Stimulated activated CD8-positive, alpha-beta memory T cell treated with anti-CD3 and anti-CD28 coated beads, Interleukin-15, amount 100 ng/mL, for 24 hours (primary cell): ENCODE data around the gene SMAD1.
"Not testable (repeated sequence)": the region's sequence is repeated elsewhere in the genome, so short reads cannot be mapped to it uniquely, and the experiment has no call there.

Source experiments
- DNase-seq: peaks from one replicate; pipeline ENCODE4 v3.0.0-alpha.2; 2020; ENCODE audit warnings: low read depth

SMAD1 gene

DNA sequence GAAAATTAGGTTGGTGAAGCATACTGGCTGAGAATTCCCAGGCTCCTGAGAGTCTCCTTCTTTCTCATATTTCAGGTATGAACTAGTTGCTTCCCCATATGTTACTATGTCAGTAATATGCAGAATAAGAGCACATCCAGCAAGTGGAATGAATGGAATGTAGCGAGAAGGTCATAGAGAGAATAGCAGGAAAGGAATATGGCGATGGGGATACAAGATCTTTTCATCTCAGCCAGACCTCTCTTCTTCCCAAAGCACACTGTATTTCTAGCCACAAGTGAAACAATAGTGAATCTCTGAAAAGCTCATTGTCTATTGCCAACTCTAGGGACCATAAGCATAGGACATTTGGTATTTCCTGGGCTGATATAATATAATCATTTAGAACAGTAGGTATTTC, 82.9 kb downstream of the SMAD1 start:
- no peak for DNase-seq

DNA sequence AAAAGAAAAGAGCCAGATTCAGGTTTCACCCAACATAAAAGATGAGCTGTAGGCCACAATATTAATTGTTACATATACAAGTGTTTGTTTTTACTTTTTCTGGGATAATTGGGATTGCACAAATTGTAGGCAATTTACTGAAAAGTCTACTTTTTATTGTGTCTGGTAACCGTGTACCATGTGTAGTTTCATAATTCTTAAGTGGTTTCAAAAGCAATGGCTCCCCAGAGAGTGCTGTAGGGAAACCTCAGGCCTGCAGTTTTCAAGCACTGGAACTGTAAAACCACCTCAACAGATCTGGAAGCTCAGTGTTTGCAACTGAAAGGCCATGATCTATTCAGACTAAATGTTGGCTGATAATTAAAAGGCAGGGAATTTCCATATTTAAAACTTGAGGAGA, 83.7 kb downstream of the SMAD1 start:
- DNase-seq: no peak

DNA sequence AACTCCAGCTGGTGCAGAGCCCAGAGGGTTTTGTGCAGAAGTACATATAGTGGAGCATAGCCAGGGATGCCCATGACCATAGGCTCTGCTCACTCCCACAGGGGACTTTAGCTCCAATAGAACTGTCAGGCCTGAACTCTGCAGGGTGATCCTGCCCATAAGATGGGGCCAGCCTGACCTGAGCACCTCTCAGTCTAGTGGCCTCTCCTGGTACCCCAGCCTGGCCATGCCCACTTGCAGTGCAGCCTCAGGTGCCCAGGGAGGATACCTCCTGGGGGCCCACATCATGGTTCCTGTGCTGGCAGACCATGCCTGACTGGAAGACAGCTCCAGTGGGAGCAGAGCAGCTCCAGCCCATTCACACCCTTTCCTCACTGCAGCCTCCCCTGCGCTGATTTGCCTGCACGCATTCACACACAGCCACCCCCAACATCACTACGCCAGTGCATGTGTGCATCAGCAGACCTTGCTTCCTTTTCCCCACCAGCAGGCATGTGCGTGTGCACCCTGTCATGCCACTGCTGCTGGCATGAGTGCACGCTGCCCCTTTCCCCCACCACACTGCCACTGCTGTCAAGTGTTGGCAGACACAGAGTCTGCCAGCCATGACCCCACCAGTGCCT, 84.5 kb downstream of the SMAD1 start:
- no peak for DNase-seq

DNA sequence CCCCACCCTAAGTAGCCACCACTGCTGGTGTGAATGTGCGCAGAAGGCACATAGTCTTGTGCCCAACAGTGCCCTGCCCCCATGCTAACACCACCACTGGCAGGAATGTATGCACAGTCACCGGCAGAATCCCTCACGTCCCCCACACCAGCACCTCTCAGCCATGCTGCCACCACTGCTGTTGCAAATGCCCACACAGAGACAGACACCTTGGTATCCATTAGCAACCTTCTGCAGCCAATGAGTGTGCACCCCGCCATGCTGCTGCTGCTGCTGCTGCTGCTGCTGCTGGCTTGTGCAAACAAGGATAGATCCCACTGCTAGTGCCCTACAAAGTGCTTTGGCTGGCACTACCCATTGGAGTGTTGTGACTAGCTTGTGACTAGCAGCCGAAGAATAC, 85.1 kb downstream of the SMAD1 start:
- DNase-seq: no peak

DNA sequence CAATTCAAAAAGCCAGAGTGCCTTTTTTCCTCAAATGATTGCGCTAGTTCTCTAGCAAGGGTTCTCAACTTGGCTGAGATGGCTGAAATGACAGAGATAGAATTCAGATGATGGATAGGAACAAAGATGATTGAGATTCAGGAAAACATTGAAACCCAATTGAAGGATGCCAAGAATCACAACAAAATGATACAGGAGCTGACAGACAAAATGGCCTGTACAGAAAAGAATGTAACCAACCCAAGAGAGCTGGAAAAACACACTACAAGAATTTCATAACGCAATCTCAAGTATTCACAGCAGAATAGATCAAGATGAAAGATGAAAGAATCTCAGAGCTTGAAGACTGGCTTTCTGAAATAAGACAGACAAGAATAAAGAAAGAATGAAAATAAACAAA, 85.9 kb downstream of the SMAD1 start:
- no peak for DNase-seq

DNA sequence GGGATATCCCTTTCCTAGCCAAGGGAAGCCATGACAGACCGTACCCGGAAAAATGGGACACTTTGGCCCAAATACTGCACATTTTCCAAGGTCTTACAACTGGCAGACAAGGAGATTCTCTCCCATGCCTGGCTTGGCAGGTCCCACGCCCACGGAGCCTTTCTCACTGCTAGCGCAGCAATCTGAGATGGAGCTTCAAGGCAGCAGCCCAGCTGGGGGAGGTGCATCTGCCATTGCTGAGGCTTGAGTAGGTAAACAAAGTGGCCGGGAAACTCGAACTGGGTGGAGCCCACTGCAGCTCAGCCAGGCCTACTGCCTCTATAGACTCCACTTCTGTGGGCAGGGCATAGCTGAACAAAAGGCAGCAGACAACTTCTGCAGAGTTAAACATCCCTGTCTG, 92.9 kb downstream of the SMAD1 start:
- not testable (repeated sequence) for DNase-seq

DNA sequence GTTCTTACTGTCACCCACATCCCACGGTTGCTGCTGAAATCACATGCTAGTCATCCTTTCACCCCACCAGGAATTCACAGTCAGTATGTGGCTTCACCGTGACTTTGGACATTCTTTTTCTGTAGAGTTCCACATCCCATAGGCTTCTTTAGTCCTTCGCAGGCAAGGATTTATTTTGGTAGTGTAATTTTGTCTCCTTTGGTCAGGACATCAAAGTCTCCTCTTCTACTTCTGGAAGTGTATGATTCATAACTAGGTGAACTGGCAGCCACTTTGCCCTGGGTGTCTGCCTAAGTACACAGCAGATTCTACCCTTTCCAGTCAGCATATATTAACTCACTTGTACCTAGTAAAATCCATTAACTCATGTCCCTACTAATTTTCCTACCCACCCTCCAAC, 99.3 kb downstream of the SMAD1 start:
- no peak for DNase-seq

DNA sequence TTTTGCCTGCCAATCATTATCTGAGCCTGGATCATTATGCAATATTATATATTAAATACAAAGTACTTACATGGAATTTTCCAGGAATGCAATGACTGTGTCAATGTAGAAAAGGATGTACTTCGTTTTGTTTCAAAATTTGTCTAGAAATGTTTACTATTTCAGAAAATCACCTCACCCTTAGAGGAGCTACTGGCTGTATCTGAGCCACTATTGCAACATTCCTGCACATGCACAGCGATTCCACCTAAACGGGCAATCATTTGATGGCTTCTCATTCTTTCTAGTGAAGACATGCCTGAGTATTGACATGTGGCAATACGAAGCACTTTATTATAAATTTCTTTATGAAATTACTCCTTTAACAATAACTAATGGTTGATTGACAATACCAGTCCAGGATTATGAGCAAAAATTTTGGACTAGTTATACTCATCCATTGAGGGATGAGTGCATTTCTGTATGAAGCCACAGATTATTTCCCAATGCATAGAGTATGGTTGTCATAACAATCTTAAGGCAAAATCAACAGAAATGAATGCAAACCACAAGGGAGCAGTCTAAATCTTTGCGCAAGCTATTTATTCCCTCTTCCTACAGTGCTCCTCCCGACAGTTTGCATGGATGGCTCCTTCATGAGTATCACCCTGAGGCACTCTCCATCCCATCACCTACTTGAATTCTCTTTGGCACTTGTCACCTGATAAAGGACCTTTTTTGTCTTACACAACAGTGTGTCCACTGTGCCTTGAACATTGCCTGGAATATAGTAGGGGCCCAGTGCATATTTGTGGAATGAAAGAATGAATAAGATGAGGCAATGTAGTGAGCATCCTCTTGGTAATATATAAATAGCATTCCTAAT, 101.8 kb downstream of the SMAD1 start:
- no peak for DNase-seq

DNA sequence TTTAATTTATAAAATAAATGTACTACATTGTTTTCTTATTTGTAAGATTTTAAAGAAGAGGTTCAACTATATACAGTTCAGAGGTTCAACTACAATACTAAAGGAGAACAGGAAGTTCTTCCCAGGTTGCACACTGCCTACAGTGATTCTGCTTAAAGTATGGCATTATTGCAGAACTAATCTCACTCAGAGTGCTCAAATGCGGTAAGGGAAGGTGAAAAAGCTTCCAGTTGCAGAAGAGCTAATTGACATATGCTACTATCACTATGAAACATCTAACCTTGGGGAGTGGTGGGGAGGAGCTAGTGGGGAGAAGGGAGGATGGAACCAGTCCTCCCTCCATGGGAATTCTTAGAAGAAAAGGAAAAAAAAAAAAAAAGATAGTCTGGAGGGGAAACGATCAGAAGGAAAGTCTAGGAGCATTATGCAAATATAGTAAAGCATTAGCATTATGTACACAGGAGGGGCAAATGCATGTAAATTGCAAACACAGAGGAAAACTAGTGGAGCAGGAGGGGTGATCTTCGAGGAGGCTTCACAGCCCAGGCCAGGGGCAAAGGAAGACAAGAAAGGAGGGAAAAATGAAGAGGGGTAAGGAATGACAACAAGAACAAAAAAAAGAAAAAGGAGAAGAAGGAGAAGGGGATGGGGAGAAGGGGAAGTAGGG, 105.6 kb downstream of the SMAD1 start:
- DNase-seq: no peak

DNA sequence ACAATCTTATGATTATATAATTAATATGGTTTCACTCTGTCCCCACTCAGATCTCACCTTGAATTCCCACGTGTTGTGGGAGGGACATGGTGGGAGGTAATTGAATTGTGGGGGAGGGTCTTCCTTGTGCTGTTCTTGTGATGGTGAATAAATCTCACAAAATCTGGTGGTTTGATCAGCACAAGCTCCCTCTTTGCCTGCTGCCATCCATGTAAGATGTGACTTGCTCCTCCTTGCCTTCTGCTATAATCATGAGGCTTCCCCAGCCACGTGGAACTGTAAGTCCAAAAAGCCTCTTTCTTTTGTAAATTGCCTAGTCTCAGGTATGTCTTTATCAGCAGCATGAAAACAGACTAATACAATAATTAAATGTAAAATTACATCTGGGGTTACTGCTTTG, 107.7 kb downstream of the SMAD1 start:
- DNase-seq: not testable (repeated sequence)

DNA sequence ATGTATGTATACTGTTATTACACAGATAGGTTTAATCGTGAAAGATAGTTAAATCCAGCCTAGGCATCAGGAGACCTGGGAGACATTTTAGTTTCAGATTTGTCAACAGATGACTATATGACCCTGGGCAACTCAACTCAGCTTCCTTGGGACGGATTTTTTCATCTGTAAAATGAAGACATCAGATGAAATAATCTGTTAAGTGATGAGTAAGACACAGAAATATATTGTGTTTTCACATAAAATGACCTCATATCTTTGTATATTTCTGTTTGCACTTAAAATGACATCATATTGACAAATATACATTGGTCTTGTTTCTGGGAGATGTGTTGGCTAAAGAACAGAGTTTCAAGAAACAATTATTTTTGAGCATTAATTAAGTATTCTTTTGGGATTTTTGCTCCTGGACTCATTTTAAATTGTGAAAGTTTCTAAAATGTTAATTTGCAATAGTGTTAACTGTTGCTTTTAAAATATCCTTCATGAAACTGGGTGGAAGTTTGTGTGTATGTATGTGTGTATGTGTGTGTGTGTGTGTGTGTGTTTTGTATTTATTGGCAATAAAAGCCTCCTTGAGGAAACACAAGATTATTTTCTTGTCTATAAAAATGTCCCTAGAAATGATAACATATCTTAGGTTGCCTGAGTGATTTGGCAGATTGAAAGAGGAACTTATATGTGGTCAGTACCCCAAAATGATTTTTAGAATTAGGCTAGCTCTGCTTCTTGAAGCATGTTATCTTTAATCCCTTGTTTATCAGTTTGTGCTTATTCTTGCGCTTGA, 108.5 kb downstream of the SMAD1 start:
- no peak for DNase-seq

DNA sequence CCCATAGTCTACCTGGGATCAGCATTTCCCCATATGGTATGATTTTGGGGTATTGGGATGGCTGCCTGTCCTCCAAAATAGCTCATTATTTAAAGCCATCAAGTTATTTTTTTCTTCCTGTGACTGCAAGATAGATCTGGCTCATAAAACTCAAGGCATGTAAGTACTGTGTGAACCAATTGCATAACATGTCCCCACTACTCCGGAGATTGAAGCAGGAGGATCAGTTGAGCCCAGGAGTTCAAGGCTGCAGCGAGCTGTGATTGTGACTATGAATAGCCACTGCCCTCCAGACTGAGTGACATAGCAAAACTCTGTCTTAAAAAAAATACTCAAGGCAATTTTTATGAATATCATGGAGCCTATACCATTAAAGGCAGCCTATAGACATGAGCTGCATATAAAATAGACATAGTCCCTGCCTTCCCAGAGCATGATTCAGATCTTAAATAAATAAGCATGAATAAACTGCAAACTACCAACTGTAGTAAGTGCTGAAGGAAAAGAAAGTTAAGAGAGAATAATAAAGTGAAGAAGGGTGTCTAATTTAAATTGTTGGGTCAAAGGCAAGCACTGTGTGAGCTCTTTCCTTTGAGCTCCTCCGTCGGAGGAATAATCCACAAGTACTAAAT, 120.6 kb downstream of the SMAD1 start:
- DNase-seq: no peak

DNA sequence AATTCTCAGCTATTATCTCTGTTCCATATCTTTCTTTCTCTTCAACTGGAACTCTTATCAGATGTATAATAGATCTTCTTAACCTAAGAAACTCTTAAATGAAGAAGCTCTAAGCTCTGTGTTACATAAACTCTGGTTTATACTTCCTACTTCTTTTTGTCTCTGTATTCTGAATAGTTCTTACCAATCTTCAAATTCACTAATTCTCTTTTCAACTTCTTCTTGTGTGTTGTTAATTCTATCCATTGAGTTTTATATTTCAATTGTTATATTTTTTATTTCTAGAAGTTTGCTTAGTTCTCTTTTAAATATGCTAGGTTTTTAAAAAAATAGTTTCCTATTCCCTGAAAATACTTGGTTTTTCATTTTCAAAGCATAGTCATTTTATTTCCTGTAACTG, 124.3 kb downstream of the SMAD1 start:
- no peak for DNase-seq
